Brain microvascular endothelial cell (primary cell): ENCODE results near the gene KDM1B.
A peak's percentile ranks its signal among the peaks of the same experiment; 100 is the strongest.

Experiments used
- DNase-seq: peaks from one replicate; pipeline ENCODE4 v3.0.0-alpha.2; 2020
- H3K27ac ChIP-seq: fragments of 250-450 bp; sonication (Bioruptor Pico); 2 replicates; pipeline ENCODE4 v1.5.1; 2020; ENCODE audit warnings: mild to moderate bottlenecking, moderate library complexity
- H3K27me3 ChIP-seq: fragments of 250-450 bp; sonication (Bioruptor Pico); replicated peaks from 2 replicates; pipeline ENCODE4 v1.5.1; 2020; ENCODE audit warnings: mild to moderate bottlenecking
- H3K36me3 ChIP-seq: fragments of 250-450 bp; sonication (Bioruptor Pico); replicated peaks from 2 replicates; pipeline ENCODE4 v1.5.1; 2020; ENCODE audit warnings: mild to moderate bottlenecking
- H3K4me3 ChIP-seq: 2 replicates; pipeline ENCODE4 v1.5.1; 2011; ENCODE audit warnings: low read depth, mild to moderate bottlenecking, control low read depth, low read length, moderate library complexity
- CTCF ChIP-seq: IDR thresholded peaks from 2 replicates; pipeline ENCODE4 v1.5.1; 2011; ENCODE audit warnings: low read depth, mild to moderate bottlenecking, moderate library complexity, low read length, control low read depth, inconsistent platforms; ENCODE audit errors: missing control alignments
- in situ Hi-C: cut with HindIII; loops from 2 replicates; pipeline ENCODE4 v1.10.0; 2017; ENCODE audit warnings: low sequenced_read_pairs, low pct_ligation_motif_present

The KDM1B gene

GRCh38 chr6:18155150-18155863 is at the start of gene KDM1B:
TSS of gene KDM1B (plus strand) at chr6:18155422. CDS start at chr6:18159896, 4,474 bp downstream.
- peak within 1 kb of the TSS; percentile 57 for H3K27ac ChIP-seq
- in situ Hi-C loops = no loop called here
- no peak for TF ChIP-seq CTCF

GRCh38 chr6:18107061-18107460 is 48.2 kb upstream of the KDM1B start:
- in situ Hi-C loops = no loop called here
- Histone ChIP-seq H3K36me3 (no peaks in the 10 kb centered on the region), H3K27ac (no peak overlapping the region), H3K4me3 (no peak overlapping the region), H3K27me3 (no peaks in the 10 kb centered on the region)
- DNase-seq = no peak
- TF ChIP-seq CTCF = no peak

More at GRCh38 chr6:18155150-18155863, at the start of gene KDM1B:
- peak; percentile 96 for DNase-seq
- Histone ChIP-seq H3K4me3 (peak within 1 kb of the TSS; percentile 92), H3K36me3 (no peaks in the 10 kb centered on the region), H3K27me3 (no peaks in the 10 kb centered on the region)

GRCh38 chr6:18110162-18110561 is 45.1 kb upstream of the KDM1B start:
- H3K27me3 ChIP-seq = no peaks in the 10 kb centered on the region
- H3K27ac ChIP-seq = no peak overlapping the region
- no peak for DNase-seq
- H3K36me3 ChIP-seq = no peaks in the 10 kb centered on the region
- TF ChIP-seq CTCF = no peak
- in situ Hi-C loops = no loop called here
- no peak overlapping the region for H3K4me3 ChIP-seq

GRCh38 chr6:18115356-18115755 is 39.9 kb upstream of the KDM1B start:
- TF ChIP-seq CTCF = no peak
- Histone ChIP-seq H3K4me3 (no peak overlapping the region), H3K27ac (no peak overlapping the region), H3K27me3 (no peaks in the 10 kb centered on the region), H3K36me3 (no peaks in the 10 kb centered on the region)
- no peak for DNase-seq
- in situ Hi-C loops = no loop called here

GRCh38 chr6:18117136-18117535 is 38.1 kb upstream of the KDM1B start:
- H3K36me3 ChIP-seq = no peaks in the 10 kb centered on the region
- TF ChIP-seq CTCF = no peak
- in situ Hi-C loops = no loop called here
- H3K27ac ChIP-seq = no peak overlapping the region
- no peak overlapping the region for H3K4me3 ChIP-seq
- H3K27me3 ChIP-seq = no peaks in the 10 kb centered on the region
- DNase-seq = no peak

- in situ Hi-C loops = no loop called here
- H3K36me3 ChIP-seq = no peaks in the 10 kb centered on the region
- no peak for TF ChIP-seq CTCF
- H3K4me3 ChIP-seq = no peak overlapping the region
- H3K27me3 ChIP-seq = no peaks in the 10 kb centered on the region
- H3K27ac ChIP-seq = no peak overlapping the region
- DNase-seq = no peak
These were observed 36.9 kb upstream of the KDM1B start for GRCh38 chr6:18118330-18118729.
